GM18909 (cell line): ENCODE data around the gene ACBD6.
"Not testable (repeated sequence)": the region's sequence is repeated elsewhere in the genome, so short reads cannot be mapped to it uniquely, and the experiment has no call there.

ENCODE experiments used
- ATAC-seq: cut with Tn5 transposase; IDR thresholded peaks from one replicate; pipeline ENCODE4 v1.9.1; 2021; ENCODE audit warnings: mild to moderate bottlenecking; ENCODE audit not compliant: unreplicated experiment, poor library complexity

Gene ACBD6

GRCh38 chr1:180497826-180498225 lies 4.6 kb downstream of the ACBD6 start:
- no peak for ATAC-seq

- ATAC-seq = no peak
Observed at GRCh38 chr1:180494370-180494769, 8.0 kb downstream of the ACBD6 start.

GRCh38 chr1:180489976-180490375 lies 12.4 kb downstream of the ACBD6 start:
- no peak for ATAC-seq

- ATAC-seq = no peak
Observed at GRCh38 chr1:180489313-180489712, 13.1 kb downstream of the ACBD6 start.

GRCh38 chr1:180488661-180489060 lies 13.7 kb downstream of the ACBD6 start:
- ATAC-seq = no peak

- no peak for ATAC-seq
Observed at GRCh38 chr1:180486092-180486491, 16.3 kb downstream of the ACBD6 start.

GRCh38 chr1:180484490-180484889 lies 17.9 kb downstream of the ACBD6 start:
- no peak for ATAC-seq

GRCh38 chr1:180482425-180483275 lies 19.7 kb downstream of the ACBD6 start:
- no peak for ATAC-seq

GRCh38 chr1:180470031-180470430 lies 32.3 kb downstream of the ACBD6 start:
- ATAC-seq = no peak

- no peak for ATAC-seq
Observed at GRCh38 chr1:180468311-180468710, 34.1 kb downstream of the ACBD6 start.

GRCh38 chr1:180462102-180462501 lies 40.3 kb downstream of the ACBD6 start:
- ATAC-seq = no peak

- ATAC-seq = not testable (repeated sequence)
Observed at GRCh38 chr1:180461682-180462081, 40.7 kb downstream of the ACBD6 start.

GRCh38 chr1:180458807-180459206 lies 43.6 kb downstream of the ACBD6 start:
- no peak for ATAC-seq

GRCh38 chr1:180456191-180456590 lies 46.2 kb downstream of the ACBD6 start:
- ATAC-seq = no peak

- ATAC-seq = no peak
Observed at GRCh38 chr1:180451504-180451903, 50.9 kb downstream of the ACBD6 start.

- no peak for ATAC-seq
Observed at GRCh38 chr1:180444522-180444921, 57.9 kb downstream of the ACBD6 start.

- no peak for ATAC-seq
Observed at GRCh38 chr1:180440335-180440734, 62.0 kb downstream of the ACBD6 start.

GRCh38 chr1:180435566-180435965 lies 66.8 kb downstream of the ACBD6 start:
- no peak for ATAC-seq

- no peak for ATAC-seq
Observed at GRCh38 chr1:180433873-180434272, 68.5 kb downstream of the ACBD6 start.

- no peak for ATAC-seq
Observed at GRCh38 chr1:180431683-180432082, 70.7 kb downstream of the ACBD6 start.

- no peak for ATAC-seq
Observed at GRCh38 chr1:180428782-180429695, 73.3 kb downstream of the ACBD6 start.
